ENCODE measurements around the gene ROR1. TPM values are rescaled to one million over a fixed set of nuclear protein-coding genes. Genes with fewer than 3 reads are reported as not detected.

Gene ROR1
- total RNA-seq, 1 experiment from 2014 or later, result 2.7 TPM

DNA sequence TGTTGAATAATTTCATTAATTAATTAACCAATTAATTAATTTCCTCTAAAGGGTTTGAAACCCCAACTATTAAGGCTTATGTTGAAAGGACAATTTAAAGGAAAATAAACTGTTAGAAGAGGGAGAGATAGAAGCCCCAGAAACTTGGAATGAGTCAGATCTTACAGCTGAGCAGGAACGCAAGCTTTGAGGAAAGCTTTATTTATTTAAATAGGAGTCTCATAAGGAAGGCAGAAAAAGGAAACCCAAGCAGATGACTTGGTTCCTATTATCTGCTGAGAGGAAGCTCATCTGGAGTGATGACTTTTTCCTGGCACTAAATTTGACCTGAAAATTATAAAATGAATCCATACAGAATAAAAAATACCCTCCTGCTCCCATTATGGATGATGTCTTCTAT is 105.1 kb downstream of the ROR1 start:
- no TSS peak for BruUV-seq (replicated peaks)
- intact Hi-C loops (cut with micrococcal nuclease), result no loop called here
- ATAC-seq, result no peak
- no peak overlapping the region for H3K27ac ChIP-seq (ENCODE audit: low read depth, low read length)
- no peak for DNase-seq (ENCODE audit: low read depth, low spot score)
- H3K4me1 ChIP-seq (ENCODE audit: control insufficient read depth in 1 of 2, insufficient read depth in 2 of 2, low read length in 2 of 2), result peaks cover 18 to 42% of the 10 kb centered on the region in 2 experiments
- ChIA-PET CTCF (no interaction called here), POLR2A (no interaction called here), RAD21 (ENCODE audit: low non-redundant PET in 1 of 2, low total read pairs in 2 of 2, uncharacterized antibody in 2 of 2, unreplicated experiment in 2 of 2) (interaction anchor here in 1 of 2 experiments (0.6 kb wide), 1 partner anchor 42 kb away, joined by 3 read pairs; no protein-coding TSS in a partner anchor)
- no peaks in the 10 kb centered on the region for H3K36me3 ChIP-seq (ENCODE audit: control insufficient read depth in 1 of 2, insufficient read depth in 2 of 2, low read length in 2 of 2)
- no peak overlapping the region for H3K4me2 ChIP-seq (ENCODE audit: low read length)
- H3K79me2 ChIP-seq (ENCODE audit: insufficient read depth, low read length), result no peaks in the 10 kb centered on the region
- no peak overlapping the region for H3K4me3 ChIP-seq (replicated peaks in 1 of 2; ENCODE audit: low read depth in 1 of 2, low read length in 2 of 2)
- no peak for TF ChIP-seq ZNF274 (IDR thresholded peaks at IDR 0.05; ENCODE audit: low read depth, low read length)
- no peaks in the 10 kb centered on the region for H3K9me2 ChIP-seq (ENCODE audit: insufficient read depth)
- no peaks in the 10 kb centered on the region for H4K20me1 ChIP-seq (ENCODE audit: insufficient read depth)
- no peaks in the 10 kb centered on the region for H3K27me3 ChIP-seq (ENCODE audit: insufficient read depth, low read length)
- no peak overlapping the region for H2AFZ ChIP-seq (ENCODE audit: low read depth, low read length, poor library complexity, severe bottlenecking)
- no peak overlapping the region for H3K9ac ChIP-seq (ENCODE audit: low read length)
- H3K9me3 ChIP-seq (ENCODE audit: control insufficient read depth in 1 of 2, insufficient read depth in 1 of 2, low read depth in 1 of 2, low read length in 2 of 2), result no peaks in the 10 kb centered on the region

DNA sequence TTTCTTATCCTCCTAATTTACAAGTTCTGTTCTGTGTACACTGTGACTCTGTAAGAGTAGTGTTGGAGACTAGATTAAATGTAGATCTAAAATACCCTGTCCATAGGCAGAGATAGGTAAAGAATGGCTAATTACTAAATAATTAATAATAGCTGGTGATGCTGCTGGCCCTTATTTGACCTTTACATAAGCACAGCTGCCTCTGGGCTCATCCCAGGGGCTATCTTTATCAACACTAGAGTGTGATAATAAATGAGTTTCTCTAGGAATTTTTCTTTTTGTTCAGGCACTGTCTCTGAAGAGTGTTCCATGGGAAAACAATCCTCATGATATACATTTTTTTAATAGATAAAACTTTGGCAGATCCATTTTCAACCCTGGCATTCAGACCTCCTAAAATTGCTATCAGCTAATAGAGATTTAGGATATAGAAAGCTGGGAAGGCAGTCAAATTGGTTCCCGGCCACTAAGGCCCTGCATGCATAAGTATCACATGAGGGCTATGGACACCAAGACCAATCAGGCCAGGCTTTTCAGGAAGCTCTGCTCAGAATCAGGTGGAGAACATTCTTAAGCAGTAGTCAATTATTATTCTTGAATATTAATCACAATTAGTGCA is 107.2 kb downstream of the ROR1 start:
- no peaks in the 10 kb centered on the region for H4K20me1 ChIP-seq (ENCODE audit: insufficient read depth)
- no peaks in the 10 kb centered on the region for H3K79me2 ChIP-seq (ENCODE audit: insufficient read depth, low read length)
- H3K4me1 ChIP-seq (ENCODE audit: control insufficient read depth in 1 of 2, insufficient read depth in 2 of 2, low read length in 2 of 2), result peaks cover 15 to 26% of the 10 kb centered on the region in 2 experiments
- no peak overlapping the region for H2AFZ ChIP-seq (ENCODE audit: low read depth, low read length, poor library complexity, severe bottlenecking)
- H3K9ac ChIP-seq (ENCODE audit: low read length), result no peak overlapping the region
- H3K9me2 ChIP-seq (ENCODE audit: insufficient read depth), result no peaks in the 10 kb centered on the region
- POLR2A ChIA-PET, result no interaction called here
- H3K4me2 ChIP-seq (ENCODE audit: low read length), result no peak overlapping the region
- RAD21 ChIA-PET (ENCODE audit: low non-redundant PET in 1 of 2, low total read pairs in 2 of 2, uncharacterized antibody in 2 of 2, unreplicated experiment in 2 of 2), result no interaction called here
- H3K27ac ChIP-seq (ENCODE audit: low read depth, low read length), result no peak overlapping the region
- CTCF ChIA-PET, result interaction anchor here (2.1 kb wide), 1 partner anchor 10 kb away, joined by 9 read pairs; no protein-coding TSS in a partner anchor
- H3K4me3 ChIP-seq (replicated peaks in 1 of 2; ENCODE audit: low read depth in 1 of 2, low read length in 2 of 2), result no peak overlapping the region
- intact Hi-C loops (cut with micrococcal nuclease), result no loop called here
- no peaks in the 10 kb centered on the region for H3K36me3 ChIP-seq (ENCODE audit: control insufficient read depth in 1 of 2, insufficient read depth in 2 of 2, low read length in 2 of 2)
- TF ChIP-seq ZNF274 (IDR thresholded peaks at IDR 0.05; ENCODE audit: low read depth, low read length) (no peak), POLR2A (IDR thresholded peaks at IDR 0.05; ENCODE audit: borderline replicate concordance, extremely low read depth, insufficient read depth, insufficient read length) (no peak)
- DNase-seq (ENCODE audit: low read depth, low spot score) (no peak), ATAC-seq (no peak)
- H3K9me3 ChIP-seq (ENCODE audit: control insufficient read depth in 1 of 2, insufficient read depth in 1 of 2, low read depth in 1 of 2, low read length in 2 of 2), result no peaks in the 10 kb centered on the region
- BruUV-seq (replicated peaks), result no TSS peak
- no peaks in the 10 kb centered on the region for H3K27me3 ChIP-seq (ENCODE audit: insufficient read depth, low read length)

Data from HCT116 (cell line).